ENCODE measurements around the gene GABPB1. TPM values are rescaled to one million over a fixed set of nuclear protein-coding genes. Genes with fewer than 3 reads are reported as not detected.

GABPB1 gene
- total and polyA plus RNA-seq, 2 of the 13 experiments (the other 11 are each of a cell fraction or from before 2014, with no cell fraction given) = 17.5 to 39.5 TPM

DNA sequence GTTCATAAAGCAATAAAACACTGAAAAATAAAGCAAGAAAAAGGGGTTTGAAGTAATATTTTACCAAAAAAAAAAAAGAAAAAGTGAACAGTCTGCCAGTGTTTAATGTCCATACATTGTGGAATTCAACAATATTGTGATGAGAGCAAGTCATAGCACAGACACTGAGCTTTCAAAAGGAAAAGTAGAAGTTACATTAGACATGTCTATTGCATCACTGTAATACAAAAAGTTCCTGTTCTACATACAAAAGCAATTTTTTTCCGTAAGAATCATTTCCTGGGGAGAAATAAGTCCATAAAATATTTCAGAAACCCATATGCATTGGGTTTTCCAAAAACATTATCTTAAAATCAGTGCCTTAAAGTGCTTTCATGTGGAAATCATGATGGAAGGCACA, 77.6 kb downstream of the GABPB1 start (continued):
- no peak for TF ChIP-seq ZNF770 (CRISPR knock-in tag; IDR thresholded peaks at IDR 0.05)

DNA sequence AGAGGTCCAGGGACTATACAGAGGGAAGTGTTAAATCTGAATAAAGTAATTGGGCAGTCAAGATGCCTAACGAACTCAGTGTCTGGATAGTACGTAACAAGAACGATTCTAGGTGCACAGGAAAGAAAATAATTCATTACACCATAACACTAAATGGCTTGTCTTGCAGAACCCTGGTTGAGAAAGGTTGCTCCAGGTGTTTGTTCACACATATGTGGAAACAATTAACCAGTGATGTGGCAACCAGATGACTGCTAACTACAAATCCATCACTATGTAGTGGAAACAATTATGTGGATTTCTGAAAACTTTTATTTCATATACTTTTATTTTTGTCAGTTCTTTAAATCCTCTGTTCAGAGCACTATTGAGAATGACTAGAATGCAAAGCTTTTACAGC, 79.1 kb downstream of the GABPB1 start:
- H3K4me3 ChIP-seq (replicated peaks in 1 of 3; ENCODE audit: insufficient read depth in 1 of 3, low read depth in 2 of 3, low read length in 3 of 3) = no peak overlapping the region
- no peaks in the 10 kb centered on the region for H3K9me3 ChIP-seq (ENCODE audit: low read length)
- DNase-seq (ENCODE audit: low spot score) = no peak
- 63% methylated on average over 3 of the region's 3 CpGs for WGBS (ENCODE audit: low lambda C conversion rate)
- intact Hi-C loops (cut with micrococcal nuclease; ENCODE audit: unreplicated experiment) = no loop called here
- ChIA-PET CTCF (ENCODE audit: low intra/inter-chr PET ratio, low total read pairs) (no interaction called here), POLR2A (no interaction called here)
- H3K27me3 ChIP-seq (ENCODE audit: control insufficient read depth in 1 of 2, insufficient read depth in 2 of 2, low read length in 2 of 2) = no peaks in the 10 kb centered on the region
- in situ Hi-C loops (cut with HindIII; ENCODE audit: extremely low pct_ligation_motif_present, low pct_unique_long_range_greater_than_20kb) = no loop called here
- no peak overlapping the region for H3K27ac ChIP-seq (ENCODE audit: extremely low read length, insufficient read depth, low read length)
- no peaks in the 10 kb centered on the region for H3K36me3 ChIP-seq (replicated peaks in 1 of 2; ENCODE audit: control insufficient read depth in 1 of 2, insufficient read depth in 2 of 2, low read length in 2 of 2)
- BruUV-seq (replicated peaks) = no TSS peak
- no peaks in the 10 kb centered on the region for H3K4me1 ChIP-seq (ENCODE audit: insufficient read depth, low read length)
- H2AFZ ChIP-seq (ENCODE audit: low read length) = no peak overlapping the region
- H4K20me1 ChIP-seq (ENCODE audit: insufficient read depth, low read length) = no peaks in the 10 kb centered on the region
- ATAC-seq = no peak
- no peak for FAIRE-seq
- H3K9ac ChIP-seq (ENCODE audit: insufficient read depth, low read depth, low read length) = no peak overlapping the region
- TF ChIP-seq ZNF335 (CRISPR knock-in tag; IDR thresholded peaks at IDR 0.05) = no peak
- TF ChIP-seq GTF3A (CRISPR knock-in tag; conservative IDR thresholded peaks at IDR 0.05) = no peak
- no peak for TF ChIP-seq U2AF2 (IDR thresholded peaks at IDR 0.05; ENCODE audit: low read depth, low read length)
- no peak for TF ChIP-seq ZNF556 (CRISPR knock-in tag; IDR thresholded peaks at IDR 0.05; ENCODE audit: borderline replicate concordance)
- no peak for TF ChIP-seq NCOA2 (CRISPR knock-in tag; IDR thresholded peaks at IDR 0.05)
- no peak for TF ChIP-seq ZNF383 (CRISPR knock-in tag; IDR thresholded peaks at IDR 0.05; ENCODE audit: borderline replicate concordance)
- no peak for TF ChIP-seq MED8 (CRISPR knock-in tag; IDR thresholded peaks at IDR 0.05; ENCODE audit: insufficient replicate concordance)
- TF ChIP-seq ZBED4 (CRISPR knock-in tag; IDR thresholded peaks at IDR 0.05; ENCODE audit: borderline replicate concordance) = no peak
- no peak for TF ChIP-seq THYN1 (CRISPR knock-in tag; IDR thresholded peaks at IDR 0.05; ENCODE audit: borderline replicate concordance, low read depth)
- no peak for TF ChIP-seq SMAD3 (CRISPR knock-in tag; IDR thresholded peaks at IDR 0.05)
- TF ChIP-seq CHD2 (IDR thresholded peaks at IDR 0.05; ENCODE audit: low read depth, low read length) = no peak
- no peak for TF ChIP-seq ZKSCAN8 (CRISPR knock-in tag; IDR thresholded peaks at IDR 0.05; ENCODE audit: borderline replicate concordance)
- no peak for TF ChIP-seq MZF1 (CRISPR knock-in tag; IDR thresholded peaks at IDR 0.05; ENCODE audit: borderline replicate concordance)
- no peak for TF ChIP-seq ZNF251 (CRISPR knock-in tag; IDR thresholded peaks at IDR 0.05)
- H3K4me2 ChIP-seq (ENCODE audit: low read depth, low read length) = no peak overlapping the region
- H3K79me2 ChIP-seq (ENCODE audit: insufficient read depth, low read length) = no peaks in the 10 kb centered on the region

Data from HepG2 (cell line).